ENCODE measurements around the gene COL3A1. TPM values are rescaled to one million over a fixed set of nuclear protein-coding genes. Genes with fewer than 3 reads are reported as not detected.

Gene COL3A1
- 0.07 TPM in 1 of 2 replicates, not detected in the other for total RNA-seq (2011; cell fraction: chromatin; rRNA removed; ENCODE audit: low replicate concordance)
- under 0.01 TPM in 2 replicates for total RNA-seq (2011; cell fraction: nucleolus; rRNA removed)
- 0.29 TPM in 1 of 2 replicates, not detected in the other for total RNA-seq (2011; cell fraction: nucleoplasm; rRNA removed)
- total RNA-seq (2014; rRNA removed) (0.14 TPM in 1 of 2 replicates, not detected in the other), total RNA-seq (2014; rRNA removed; fragmentation: Illumina TruSeq; extraction: Trizol) (0.06 and 0.07 TPM in 2 replicates), total RNA-seq (2015; rRNA removed; fragmentation: Illumina TruSeq; extraction: Trizol) (0.07 and 0.53 TPM in 2 replicates), total RNA-seq (2021) (0.67 and 0.71 TPM in 2 replicates), polyA plus RNA-seq (2011; rRNA removed) (not detected in 2 replicates), polyA plus RNA-seq (2014; fragmentation: Illumina TruSeq; extraction: Trizol) (0.01 and 0.03 TPM in 2 replicates), polyA plus RNA-seq (2014; fragmentation: Nextera tagmentation; extraction: Ambion mirVana) (under 1 TPM in 1 of 2 experiments, not detected in 1; 0.03 TPM), polyA plus RNA-seq (2014; rRNA removed) (0.08 and 0.11 TPM in 2 replicates), polyA minus RNA-seq (2011; rRNA and poly(A)+ RNA removed) (not detected in 2 replicates), Bru-seq, nascent RNA (percentile 5 among the genes with signal in this experiment), BruChase-seq, experiment 1, labeled RNA remaining after a 2-hour chase (percentile 11 among the genes with signal in this experiment), BruChase-seq, experiment 2, labeled RNA remaining after a 6-hour chase (percentile 3 among the genes with signal in this experiment)
- polyA plus RNA-seq (2011; cell fraction: cytosol; rRNA removed): 0.03 TPM in 1 of 2 replicates, not detected in the other
- polyA plus RNA-seq (2011; cell fraction: nucleus; rRNA removed): 0.13 TPM in 1 of 2 replicates, not detected in the other
- 0.08 and 0.18 TPM in 2 replicates for polyA plus RNA-seq (2012)
- polyA minus RNA-seq (2011; cell fraction: cytosol; rRNA and poly(A)+ RNA removed): not detected in 2 replicates
- not detected in 2 replicates for polyA minus RNA-seq (2011; cell fraction: nucleus; rRNA and poly(A)+ RNA removed)
- long read RNA-seq, experiment 1: 0 reads
- long read RNA-seq, experiment 2: 0 reads
- long read RNA-seq, experiment 3: 0 reads

- ChIA-PET CTCF (ENCODE audit: low intra/inter-chr PET ratio) (no interaction called here), POLR2A (no interaction called here)
- BruUV-seq (replicated peaks): no TSS peak
- ATAC-seq: no peak
- Histone ChIP-seq H3K79me2 (ENCODE audit: control insufficient read depth, insufficient read depth, low read length) (no peaks in the 10 kb centered on the region), H3K9me1 (ENCODE audit: control insufficient read depth, insufficient read depth, low read length) (no peaks in the 10 kb centered on the region), H3K4me1 (replicated peaks in 1 of 2; ENCODE audit: control insufficient read depth in 2 of 2, insufficient read depth in 2 of 2, low read length in 2 of 2) (no peaks in the 10 kb centered on the region), H3K27me3 (ENCODE audit: control insufficient read depth in 2 of 2, insufficient read depth in 2 of 2, low read length in 2 of 2) (no peaks in the 10 kb centered on the region), H4K20me1 (replicated peaks; ENCODE audit: control insufficient read depth, insufficient read depth, low read length) (no peaks in the 10 kb centered on the region), H3K9ac (ENCODE audit: insufficient read depth in 1 of 2, low read depth in 2 of 2, low read length in 2 of 2) (no peak within 1 kb of the TSS), H3K27ac (ENCODE audit: extremely low read depth, low read depth, low read length) (no peak within 1 kb of the TSS), H2AFZ (ENCODE audit: low read depth, low read length) (no peak within 1 kb of the TSS), H3K4me3 (no peak within 1 kb of the TSS), H3K9me3 (replicated peaks; ENCODE audit: control insufficient read depth, insufficient read depth, low read depth, low read length) (no peaks in the 10 kb centered on the region), H3K36me3 (ENCODE audit: control insufficient read depth, insufficient read depth, low read length) (no peaks in the 10 kb centered on the region), H3K4me2 (ENCODE audit: insufficient read depth, low read length) (no peak within 1 kb of the TSS)
- 0% methylated on average over 4 of the region's 4 CpGs for WGBS (ENCODE audit: insufficient coverage, low coverage, missing lambda C conversion rate)
- DNase-seq (ENCODE audit: extremely low read depth in 1 of 4, low spot score in 3 of 4): no peak
- intact Hi-C loops (cut with micrococcal nuclease) (loop anchor here (10.0 kb wide), 1 partner anchor 449 kb away; no protein-coding TSS in a partner anchor), in situ Hi-C loops (cut with MboI) (no loop called here)
- TF ChIP-seq NFXL1 (CRISPR knock-in tag; IDR thresholded peaks at IDR 0.05): no peak
- TF ChIP-seq NRF1 (conservative IDR thresholded peaks at IDR 0.05 in 1 of 2, IDR thresholded peaks at IDR 0.05 in 1 of 2): no peak
- TF ChIP-seq KLF13 (tag; IDR thresholded peaks at IDR 0.05; ENCODE audit: borderline replicate concordance, low read depth): no peak
- FAIRE-seq: no peak
Observed at GRCh38 chr2:188974164-188974563, at the start of gene COL3A1. Gene COL3A1, plus strand, starts transcription at chr2:188974373. Its CDS starts 117 bp downstream, at chr2:188974490.
